GM23338 (cell line): Measurements from ENCODE around the gene GIPC2. TPM values are rescaled to one million over a fixed set of nuclear protein-coding genes. Genes with fewer than 3 reads are reported as not detected.

Experiments
- ATAC-seq: fragments of 200-7000 bp; cut with Tn5 transposase; 3 replicates; pipeline ENCODE4 v1.9.1; 2020
- DNase-seq: peaks from one replicate; pipeline ENCODE4 v3.0.0-alpha.2; 2015; ENCODE audit warnings: low spot score
- H2AFZ ChIP-seq: fragments of 200-600 bp; sonication (generic); 2 replicates; pipeline ENCODE4 v1.8.0; 2016; ENCODE audit warnings: antibody characterized with exemption, mild to moderate bottlenecking, moderate library complexity
- H3F3A ChIP-seq: fragments of 200-600 bp; sonication (generic); replicated peaks from 2 replicates; pipeline ENCODE4 v1.8.0; 2017; ENCODE audit warnings: antibody characterized with exemption, mixed run types, low read depth
- H3K27ac ChIP-seq: fragments of 200-600 bp; sonication (generic); 2 replicates; pipeline ENCODE4 v1.6.1; 2016; ENCODE audit warnings: low read depth
- H3K27me3 ChIP-seq: fragments of 200-600 bp; sonication (generic); 2 replicates; pipeline ENCODE4 v1.8.0; 2016; ENCODE audit warnings: mild to moderate bottlenecking, mixed run types, moderate library complexity; ENCODE audit not compliant: insufficient read depth
- H3K36me3 ChIP-seq: fragments of 200-600 bp; sonication (generic); 2 replicates; pipeline ENCODE4 v1.8.0; 2016; ENCODE audit warnings: mild to moderate bottlenecking; ENCODE audit not compliant: insufficient read depth
- H3K4me1 ChIP-seq: fragments of 200-600 bp; sonication (generic); 2 replicates; pipeline ENCODE4 v1.8.0; 2016; ENCODE audit warnings: mild to moderate bottlenecking, moderate library complexity; ENCODE audit not compliant: insufficient read depth
- H3K4me2 ChIP-seq: fragments of 200-600 bp; sonication (generic); 2 replicates; pipeline ENCODE4 v1.7.1; 2017; ENCODE audit warnings: mixed run types
- H3K4me3 ChIP-seq: fragments of 200-600 bp; sonication (generic); 2 replicates; pipeline ENCODE4 v1.6.1; 2016; ENCODE audit warnings: mixed run types
- H3K79me2 ChIP-seq: fragments of 200-600 bp; sonication (generic); replicated peaks from 2 replicates; pipeline ENCODE4 v1.8.0; 2017; ENCODE audit warnings: mild to moderate bottlenecking; ENCODE audit not compliant: insufficient read depth
- H3K9me2 ChIP-seq: fragments of 200-600 bp; sonication (generic); 2 replicates; pipeline ENCODE4 v1.8.0; 2017; ENCODE audit not compliant: insufficient read depth
- H4K20me1 ChIP-seq: fragments of 200-600 bp; sonication (generic); replicated peaks from 2 replicates; pipeline ENCODE4 v1.8.0; 2017; ENCODE audit warnings: mild to moderate bottlenecking; ENCODE audit not compliant: insufficient read depth
- H3K27ac Mint-ChIP-seq: 2 replicates; pipeline ENCODE4 v1.8.0; 2020; ENCODE audit warnings: inconsistent platforms, mild to moderate bottlenecking, moderate library complexity, mixed read lengths
- H3K27me3 Mint-ChIP-seq: 3 replicates; pipeline ENCODE4 v1.8.0; 2022; ENCODE audit warnings: low read depth, mild to moderate bottlenecking, moderate library complexity, mixed read lengths, inconsistent platforms; ENCODE audit not compliant: insufficient read depth, poor library complexity
- H3K36me3 Mint-ChIP-seq: 3 replicates; pipeline ENCODE4 v1.8.0; 2021; ENCODE audit warnings: low read depth, mild to moderate bottlenecking, inconsistent platforms, moderate library complexity, mixed read lengths
- H3K4me1 Mint-ChIP-seq: 3 replicates; pipeline ENCODE4 v1.8.0; 2020; ENCODE audit warnings: mild to moderate bottlenecking, inconsistent platforms, mixed read lengths
- H3K4me3 Mint-ChIP-seq: 3 replicates; pipeline ENCODE4 v1.8.0; 2021; ENCODE audit warnings: moderate library complexity, mild to moderate bottlenecking, inconsistent platforms, mixed read lengths
- H3K9me3 Mint-ChIP-seq: 3 replicates; pipeline ENCODE4 v1.8.0; 2020; ENCODE audit warnings: moderate library complexity, mild to moderate bottlenecking, inconsistent platforms, mixed read lengths
- ETS1 ChIP-seq: IDR thresholded peaks from 2 replicates; pipeline ENCODE4 v1.6.1; 2016; ENCODE audit warnings: antibody characterized with exemption
- EZH2 ChIP-seq: fragments of 200-600 bp; sonication (generic); IDR thresholded peaks from one replicate; pipeline ENCODE4 v1.8.0; 2017; ENCODE audit warnings: antibody characterized with exemption, mild to moderate bottlenecking, low read depth; ENCODE audit not compliant: unreplicated experiment
- EZH2phosphoT487 ChIP-seq: fragments of 200-600 bp; sonication (generic); IDR thresholded peaks from one replicate; pipeline ENCODE4 v1.8.1; 2018; ENCODE audit warnings: antibody characterized with exemption; ENCODE audit not compliant: unreplicated experiment
- JUNB ChIP-seq: IDR thresholded peaks from one replicate; pipeline ENCODE4 v1.6.1; 2016; ENCODE audit warnings: antibody characterized with exemption; ENCODE audit not compliant: unreplicated experiment
- POLR2AphosphoS5 ChIP-seq: IDR thresholded peaks from 2 replicates; pipeline ENCODE4 v1.6.1; 2016; ENCODE audit warnings: antibody characterized with exemption, low read depth
- REST ChIP-seq: IDR thresholded peaks from one replicate; pipeline ENCODE4 v1.6.1; 2018; ENCODE audit warnings: antibody characterized with exemption; ENCODE audit not compliant: unreplicated experiment
- STAT1 ChIP-seq: IDR thresholded peaks from one replicate; pipeline ENCODE4 v1.6.1; 2016; ENCODE audit warnings: antibody characterized with exemption; ENCODE audit not compliant: unreplicated experiment
- ZNF114 ChIP-seq: fragments of 250-450 bp; sonication (Bioruptor Pico); IDR thresholded peaks from 2 replicates; pipeline ENCODE4 v1.5.0; 2020; ENCODE audit warnings: mild to moderate bottlenecking, moderate library complexity
- ZNF331 ChIP-seq: fragments of 250-450 bp; sonication (Bioruptor Pico); IDR thresholded peaks from 2 replicates; pipeline ENCODE4 v1.5.0; 2020; ENCODE audit warnings: low read depth, mild to moderate bottlenecking, moderate library complexity
- ZNF462 ChIP-seq: fragments of 250-450 bp; sonication (Bioruptor Pico); IDR thresholded peaks from 2 replicates; pipeline ENCODE4 v1.5.0; 2020; ENCODE audit warnings: mild to moderate bottlenecking, moderate library complexity
- polyA plus RNA-seq: library from polyadenylated mRNA; unstranded; fragments of >200 nt; fragmentation: Nextera tagmentation; extraction: Ambion mirVana; gene quantifications from 2 replicates; pipeline ENCODE4 v1.2.1, GENCODE V29; 2016
- total RNA-seq: library from RNA; depleted of rRNA; stranded (reverse); fragments of >200 nt; shearing (Covaris generic); gene quantifications from 2 replicates; pipeline ENCODE4 v1.2.3, GENCODE V29; 2014

GIPC2 gene
- total and polyA plus RNA-seq, 2 experiments from 2014 or later = 1.2 to 1.5 TPM

GRCh38 chr1:78096017-78096416 lies 50.3 kb downstream of the GIPC2 start (continued):
- no peak for TF ChIP-seq REST
- TF ChIP-seq JUNB = no peak

- Histone ChIP-seq H3K4me1 (0 out of 2 replicates have a peak, but pooled peaks cover 3% of the 10 kb centered on the region), H3K4me3 (no peak overlapping the region), H3K27me3 (no peaks in the 10 kb centered on the region), H3K4me2 (no peak overlapping the region), H3F3A (no peaks in the 10 kb centered on the region), H3K79me2 (no peaks in the 10 kb centered on the region), H2AFZ (no peak overlapping the region), H3K27ac (no peak overlapping the region), H3K9me2 (no peaks in the 10 kb centered on the region), H4K20me1 (no peaks in the 10 kb centered on the region), H3K36me3 (no peaks in the 10 kb centered on the region)
- no peak for ATAC-seq
- Mint-ChIP-seq H3K36me3 (no peaks in the 10 kb centered on the region), H3K4me1 (peaks cover 9% of the 10 kb centered on the region), H3K4me3 (no peak overlapping the region), H3K27me3 (no peaks in the 10 kb centered on the region), H3K9me3 (no peaks in the 10 kb centered on the region), H3K27ac (no peak overlapping the region)
- no peak for DNase-seq
- TF ChIP-seq REST (no peak), ZNF462 (no peak), POLR2AphosphoS5 (no peak), JUNB (no peak), EZH2phosphoT487 (no peak), ZNF114 (CRISPR knock-in tag) (no peak), STAT1 (no peak), ETS1 (no peak), ZNF331 (no peak), EZH2 (no peak)
These were observed 51.2 kb downstream of the GIPC2 start for GRCh38 chr1:78096976-78097375.
